ENCODE results near the gene DNAAF5.
"Not testable (repeated sequence)": the region's sequence is repeated elsewhere in the genome, so short reads cannot be mapped to it uniquely, and the experiment has no call there.

Gene DNAAF5

GRCh38 chr7:794207-794606 is 67.7 kb downstream of the DNAAF5 start:
- TF ChIP-seq CTCF (IDR thresholded peaks at IDR 0.05): no peak
- Histone ChIP-seq H3K4me1 (peaks cover 0 to 25% (median 11%) of the 10 kb centered on the region in 4 donors), H3K9me3 (no peaks in the 10 kb centered on the region), H3K27ac (no peak overlapping the region), H3K4me3 (no peak overlapping the region), H3K27me3 (no peaks in the 10 kb centered on the region), H3K36me3 (no peaks in the 10 kb centered on the region)
- no peak for DNase-seq
- intact Hi-C loops (cut with DNase I; ENCODE audit: low total_unique reads): no loop called here

GRCh38 chr7:794671-795329 is 68.3 kb downstream of the DNAAF5 start:
- H3K4me3 ChIP-seq: no peak overlapping the region
- H3K4me1 ChIP-seq: peaks cover 0 to 31% (median 11%) of the 10 kb centered on the region in 4 donors
- no peak for TF ChIP-seq CTCF (IDR thresholded peaks at IDR 0.05)
- no peak for DNase-seq
- no peak overlapping the region for H3K27ac ChIP-seq
- no peaks in the 10 kb centered on the region for H3K9me3 ChIP-seq
- no peaks in the 10 kb centered on the region for H3K27me3 ChIP-seq
- intact Hi-C loops (cut with DNase I; ENCODE audit: low total_unique reads): no loop called here
- H3K36me3 ChIP-seq: no peaks in the 10 kb centered on the region

- H3K27me3 ChIP-seq; intact Hi-C loops (cut with DNase I; ENCODE audit: low total_unique reads); H3K36me3 ChIP-seq; H3K9me3 ChIP-seq; H3K4me3 ChIP-seq; DNase-seq: not testable (repeated sequence)
- Histone ChIP-seq H3K27ac (peak overlapping the region; percentile 77 to 85), H3K4me1 (peaks cover 0 to 49% (median 22%) of the 10 kb centered on the region in 4 donors)
These were observed 70.1 kb downstream of the DNAAF5 start for GRCh38 chr7:796434-797169.

GRCh38 chr7:798921-799470 is 72.5 kb downstream of the DNAAF5 start:
- no peaks in the 10 kb centered on the region for H3K36me3 ChIP-seq
- DNase-seq: no peak
- peak overlapping the region; percentile 77 to 85 for H3K27ac ChIP-seq
- no peaks in the 10 kb centered on the region for H3K27me3 ChIP-seq
- H3K4me1 ChIP-seq: peaks cover 0 to 66% (median 34%) of the 10 kb centered on the region in 4 donors
- no peak overlapping the region for H3K4me3 ChIP-seq
- no peaks in the 10 kb centered on the region for H3K9me3 ChIP-seq
- TF ChIP-seq CTCF (IDR thresholded peaks at IDR 0.05): no peak
- intact Hi-C loops (cut with DNase I; ENCODE audit: low total_unique reads): no loop called here

GRCh38 chr7:800692-801091 is 74.2 kb downstream of the DNAAF5 start:
- intact Hi-C loops (cut with DNase I; ENCODE audit: low total_unique reads): no loop called here
- Histone ChIP-seq H3K4me3 (no peak overlapping the region), H3K27ac (peak overlapping the region; percentile 77 to 85), H3K27me3 (no peaks in the 10 kb centered on the region), H3K9me3 (no peaks in the 10 kb centered on the region), H3K36me3 (no peaks in the 10 kb centered on the region), H3K4me1 (peaks cover 0 to 77% (median 34%) of the 10 kb centered on the region in 4 donors)
- no peak for DNase-seq
- no peak for TF ChIP-seq CTCF (IDR thresholded peaks at IDR 0.05)

- Histone ChIP-seq H3K4me1 (peaks cover 0 to 77% (median 34%) of the 10 kb centered on the region in 4 donors), H3K27ac (peak overlapping the region; percentile 77 to 85)
- H3K36me3 ChIP-seq; H3K27me3 ChIP-seq; H3K9me3 ChIP-seq; H3K4me3 ChIP-seq; intact Hi-C loops (cut with DNase I; ENCODE audit: low total_unique reads): not testable (repeated sequence)
- peak in 1 of 2 donors; percentile 48 for DNase-seq
These were observed 74.9 kb downstream of the DNAAF5 start for GRCh38 chr7:801351-801750.
